ENCODE data around the gene GALNT11.

DNA sequence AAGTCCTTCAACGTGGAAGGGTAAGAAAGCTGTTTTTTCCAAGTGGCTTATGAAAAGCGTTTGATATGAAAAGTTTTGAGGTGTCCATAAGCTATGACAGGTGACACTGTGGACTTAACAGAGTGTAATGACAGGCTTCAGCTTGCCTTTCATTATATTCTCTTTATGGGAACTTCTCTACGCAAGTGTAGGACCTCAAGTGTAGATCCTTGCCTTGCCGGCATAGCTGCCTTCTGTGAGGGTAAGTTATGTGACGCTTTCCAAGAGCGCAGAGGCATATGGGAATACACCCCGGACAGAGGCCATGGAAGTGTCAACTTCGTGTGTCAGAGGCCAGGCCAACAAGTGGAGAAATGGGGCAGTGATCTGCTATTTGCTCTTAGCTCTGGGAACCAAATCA lies 91.9 kb downstream of the GALNT11 start:
- no peak for TF ChIP-seq CTCF (IDR thresholded peaks at IDR 0.05)
- no peak for TF ChIP-seq EZH2 (IDR thresholded peaks at IDR 0.05)
- TF ChIP-seq EZH2phosphoT487 (IDR thresholded peaks at IDR 0.05), result no peak
